DND-41 (cell line): Measurements from ENCODE around the gene SIPA1L3.

Experiments used
- ATAC-seq: fragments of 200-7000 bp; cut with Tn5 transposase; 3 replicates; pipeline ENCODE4 v1.9.1; 2021; ENCODE audit warnings: low read depth; ENCODE audit not compliant: insufficient read depth
- DNase-seq: peaks from one replicate; pipeline ENCODE4 v3.0.0-alpha.2; 2020
- H2AFZ ChIP-seq: 2 replicates; pipeline ENCODE4 v1.6.0; 2012; ENCODE audit warnings: low read depth, low read length
- H3K27ac ChIP-seq: 2 replicates; pipeline ENCODE4 v1.5.1; 2012; ENCODE audit warnings: low read length, inconsistent platforms
- H3K27me3 ChIP-seq: fragments of 200-600 bp; sonication (generic); 2 replicates; pipeline ENCODE4 v1.6.0; 2012; ENCODE audit warnings: low read length, mild to moderate bottlenecking, inconsistent platforms; ENCODE audit not compliant: insufficient read depth, poor library complexity
- H3K36me3 ChIP-seq: 2 replicates; pipeline ENCODE4 v1.5.1; 2012; ENCODE audit warnings: low read length, inconsistent platforms; ENCODE audit not compliant: insufficient read depth
- H3K4me1 ChIP-seq: 2 replicates; pipeline ENCODE4 v1.5.1; 2012; ENCODE audit warnings: mild to moderate bottlenecking, low read length; ENCODE audit not compliant: insufficient read depth
- H3K4me2 ChIP-seq: 2 replicates; pipeline ENCODE4 v1.6.0; 2012; ENCODE audit warnings: mild to moderate bottlenecking, moderate library complexity, low read length, inconsistent platforms; ENCODE audit not compliant: insufficient read depth
- H3K4me3 ChIP-seq, 2 experiments: fragments of 200-600 bp in 1 of 2; shearing (Covaris generic) in 1 of 2; 2 replicates each; pipeline ENCODE4 v1.5.1; 2012 to 2016; ENCODE audit warnings: inconsistent platforms in 2 of 2, low read length in 2 of 2, mild to moderate bottlenecking in 2 of 2, low read depth in 1 of 2, moderate library complexity in 1 of 2
- H3K79me2 ChIP-seq: 2 replicates; pipeline ENCODE4 v1.6.0; 2012; ENCODE audit warnings: low read length, inconsistent platforms; ENCODE audit not compliant: insufficient read depth
- H3K9ac ChIP-seq: 2 replicates; pipeline ENCODE4 v1.6.0; 2012; ENCODE audit warnings: low read depth, mild to moderate bottlenecking, inconsistent platforms, low read length, moderate library complexity
- H3K9me3 ChIP-seq: 2 replicates; pipeline ENCODE4 v1.5.1; 2012; ENCODE audit warnings: low read length, moderate library complexity, mild to moderate bottlenecking, inconsistent platforms; ENCODE audit not compliant: insufficient read depth, severe bottlenecking
- H4K20me1 ChIP-seq: 2 replicates; pipeline ENCODE4 v1.6.0; 2012; ENCODE audit warnings: low read length; ENCODE audit not compliant: insufficient read depth
- CTCF ChIP-seq: IDR thresholded peaks from 2 replicates; pipeline ENCODE4 v1.5.1; 2012; ENCODE audit warnings: borderline replicate concordance, low read length, moderate library complexity, mild to moderate bottlenecking; ENCODE audit not compliant: poor library complexity, severe bottlenecking; ENCODE audit errors: extremely low read depth
- EZH2 ChIP-seq: IDR thresholded peaks from 3 replicates; pipeline ENCODE4 v1.6.1; 2012; ENCODE audit warnings: borderline replicate concordance, low read depth, mild to moderate bottlenecking, moderate library complexity, low read length, inconsistent platforms; ENCODE audit not compliant: severe bottlenecking

Gene SIPA1L3

GRCh38 chr19:37973666-37974065, 66.7 kb downstream of the SIPA1L3 start:
- ATAC-seq (no peak), DNase-seq (no peak)
- H2AFZ ChIP-seq = no peak overlapping the region
- TF ChIP-seq EZH2 (no peak), CTCF (no peak)
- no peak overlapping the region for H3K4me3 ChIP-seq
- no peak overlapping the region for H3K27ac ChIP-seq
- no peaks in the 10 kb centered on the region for H3K4me1 ChIP-seq
- no peaks in the 10 kb centered on the region for H3K79me2 ChIP-seq
- H4K20me1 ChIP-seq = no peaks in the 10 kb centered on the region
- no peak overlapping the region for H3K4me2 ChIP-seq
- no peak overlapping the region for H3K9ac ChIP-seq
- peaks cover 15% of the 10 kb centered on the region for H3K9me3 ChIP-seq
- no peaks in the 10 kb centered on the region for H3K27me3 ChIP-seq
- H3K36me3 ChIP-seq = no peaks in the 10 kb centered on the region

GRCh38 chr19:37975071-37975470, 68.1 kb downstream of the SIPA1L3 start:
- H3K79me2 ChIP-seq = no peaks in the 10 kb centered on the region
- peaks cover 14% of the 10 kb centered on the region for H3K9me3 ChIP-seq
- TF ChIP-seq EZH2 = no peak
- no peak for TF ChIP-seq CTCF
- no peak overlapping the region for H3K4me3 ChIP-seq
- H2AFZ ChIP-seq = no peak overlapping the region
- no peak overlapping the region for H3K9ac ChIP-seq
- no peak overlapping the region for H3K4me2 ChIP-seq
- H3K27ac ChIP-seq = no peak overlapping the region
- no peaks in the 10 kb centered on the region for H3K27me3 ChIP-seq
- ATAC-seq (no peak), DNase-seq (no peak)
- H4K20me1 ChIP-seq = 0 out of 2 replicates have a peak, but pooled peaks cover 3% of the 10 kb centered on the region
- H3K36me3 ChIP-seq = no peaks in the 10 kb centered on the region
- no peaks in the 10 kb centered on the region for H3K4me1 ChIP-seq

GRCh38 chr19:37975596-37976515, 68.8 kb downstream of the SIPA1L3 start:
- no peaks in the 10 kb centered on the region for H3K27me3 ChIP-seq
- H3K79me2 ChIP-seq = no peaks in the 10 kb centered on the region
- no peaks in the 10 kb centered on the region for H3K36me3 ChIP-seq
- no peak overlapping the region for H3K27ac ChIP-seq
- H2AFZ ChIP-seq = no peak overlapping the region
- H3K9me3 ChIP-seq = peaks cover 7% of the 10 kb centered on the region
- 0 out of 2 replicates have a peak, but pooled peaks cover 3% of the 10 kb centered on the region for H4K20me1 ChIP-seq
- no peak overlapping the region for H3K9ac ChIP-seq
- TF ChIP-seq CTCF = no peak
- no peak for TF ChIP-seq EZH2
- no peak for ATAC-seq
- no peaks in the 10 kb centered on the region for H3K4me1 ChIP-seq
- no peak overlapping the region for H3K4me2 ChIP-seq
- DNase-seq = no peak
- H3K4me3 ChIP-seq = no peak overlapping the region
